Measurements from ENCODE around the gene SENP1.

SENP1 gene

DNA sequence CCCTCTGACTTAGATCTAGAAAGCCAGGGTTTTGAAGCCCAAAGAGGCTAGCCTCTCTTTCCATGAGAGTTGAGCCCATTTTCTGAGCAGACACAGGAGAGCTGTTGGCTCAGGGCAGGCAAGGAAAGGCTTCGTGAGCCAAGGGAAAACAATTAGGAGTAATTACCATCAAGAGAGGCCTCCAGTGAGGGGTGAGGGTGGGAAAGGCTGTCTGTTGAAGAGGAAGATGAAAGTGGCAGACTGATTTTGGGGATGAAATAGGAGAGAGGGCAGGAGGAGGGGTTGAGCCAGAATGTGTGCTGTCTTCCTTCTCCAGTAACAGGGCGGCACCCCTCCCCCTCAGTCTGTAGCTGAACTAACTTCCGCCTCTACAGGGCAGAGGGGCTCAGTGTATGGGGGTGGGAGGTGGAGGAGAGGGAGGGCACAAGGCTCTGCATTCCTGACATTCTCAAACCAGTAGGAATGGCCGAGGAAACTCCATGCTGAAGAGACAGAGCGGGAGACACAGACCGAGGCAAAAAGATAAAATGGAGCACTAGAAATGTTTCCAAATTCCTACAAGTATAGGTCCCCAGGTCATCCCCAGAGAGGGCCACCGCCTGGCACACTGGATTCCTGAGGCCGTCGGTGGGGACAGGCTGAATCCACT lies 68.5 kb downstream of the SENP1 start:
- Mint-ChIP-seq H3K36me3 (ENCODE audit: low read depth) (no peaks in the 10 kb centered on the region), H3K4me3 (peak overlapping the region; percentile 11 to 59 (median 13)), H3K9me3 (no peaks in the 10 kb centered on the region), H3K4me1 (peaks cover 18% of the 10 kb centered on the region), H3K27ac (peak overlapping the region; percentile 92 to 95 (median 92)), H3K27me3 (ENCODE audit: low read depth) (no peaks in the 10 kb centered on the region)
- TF ChIP-seq, protein P1, sequence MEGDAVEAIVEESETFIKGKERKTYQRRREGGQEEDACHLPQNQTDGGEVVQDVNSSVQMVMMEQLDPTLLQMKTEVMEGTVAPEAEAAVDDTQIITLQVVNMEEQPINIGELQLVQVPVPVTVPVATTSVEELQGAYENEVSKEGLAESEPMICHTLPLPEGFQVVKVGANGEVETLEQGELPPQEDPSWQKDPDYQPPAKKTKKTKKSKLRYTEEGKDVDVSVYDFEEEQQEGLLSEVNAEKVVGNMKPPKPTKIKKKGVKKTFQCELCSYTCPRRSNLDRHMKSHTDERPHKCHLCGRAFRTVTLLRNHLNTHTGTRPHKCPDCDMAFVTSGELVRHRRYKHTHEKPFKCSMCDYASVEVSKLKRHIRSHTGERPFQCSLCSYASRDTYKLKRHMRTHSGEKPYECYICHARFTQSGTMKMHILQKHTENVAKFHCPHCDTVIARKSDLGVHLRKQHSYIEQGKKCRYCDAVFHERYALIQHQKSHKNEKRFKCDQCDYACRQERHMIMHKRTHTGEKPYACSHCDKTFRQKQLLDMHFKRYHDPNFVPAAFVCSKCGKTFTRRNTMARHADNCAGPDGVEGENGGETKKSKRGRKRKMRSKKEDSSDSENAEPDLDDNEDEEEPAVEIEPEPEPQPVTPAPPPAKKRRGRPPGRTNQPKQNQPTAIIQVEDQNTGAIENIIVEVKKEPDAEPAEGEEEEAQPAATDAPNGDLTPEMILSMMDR (IDR thresholded peaks at IDR 0.05; ENCODE audit: unreplicated experiment in 3 of 3) = no peak

DNA sequence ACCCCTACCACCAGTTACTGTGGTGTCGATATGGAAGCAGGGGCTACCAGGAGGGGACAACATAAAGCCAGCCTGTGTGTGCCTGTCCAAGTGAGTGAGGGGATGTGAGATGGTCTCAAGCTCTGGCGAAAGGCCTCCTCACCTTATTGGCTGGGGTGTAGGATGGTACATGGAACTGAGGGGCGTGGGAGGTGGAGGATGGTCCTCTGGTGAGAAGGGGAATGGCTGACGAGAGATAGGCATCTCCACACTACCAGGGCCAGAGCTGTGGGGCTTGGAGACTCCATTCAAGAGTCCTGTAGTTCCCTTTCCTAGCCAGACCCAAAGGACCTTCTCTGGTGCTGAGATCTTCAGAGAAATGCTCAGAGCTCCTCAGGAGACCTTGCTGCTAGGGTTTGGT lies 69.1 kb downstream of the SENP1 start:
- Mint-ChIP-seq H3K27ac (peak overlapping the region; percentile 92 to 95 (median 92)), H3K4me3 (peak overlapping the region in 1 of 3 experiments; percentile 59), H3K36me3 (ENCODE audit: low read depth) (no peaks in the 10 kb centered on the region), H3K9me3 (no peaks in the 10 kb centered on the region), H3K4me1 (peaks cover 18% of the 10 kb centered on the region), H3K27me3 (ENCODE audit: low read depth) (no peaks in the 10 kb centered on the region)
- TF ChIP-seq, protein P1 (IDR thresholded peaks at IDR 0.05; ENCODE audit: unreplicated experiment in 3 of 3) = no peak

- no peaks in the 10 kb centered on the region for H3K9me3 Mint-ChIP-seq
- peaks cover 4% of the 10 kb centered on the region for H3K27me3 Mint-ChIP-seq (ENCODE audit: low read depth)
- H3K4me3 Mint-ChIP-seq = no peak overlapping the region
- H3K36me3 Mint-ChIP-seq (ENCODE audit: low read depth) = no peaks in the 10 kb centered on the region
- TF ChIP-seq, protein P1 (IDR thresholded peaks at IDR 0.05; ENCODE audit: unreplicated experiment in 3 of 3) = no peak
- H3K4me1 Mint-ChIP-seq = peaks cover 18% of the 10 kb centered on the region
- H3K27ac Mint-ChIP-seq = peak overlapping the region in 2 of 3 experiments; percentile 24 to 92
Observed at GRCh38 chr12:48034835-48035805, 70.8 kb downstream of the SENP1 start.

DNA sequence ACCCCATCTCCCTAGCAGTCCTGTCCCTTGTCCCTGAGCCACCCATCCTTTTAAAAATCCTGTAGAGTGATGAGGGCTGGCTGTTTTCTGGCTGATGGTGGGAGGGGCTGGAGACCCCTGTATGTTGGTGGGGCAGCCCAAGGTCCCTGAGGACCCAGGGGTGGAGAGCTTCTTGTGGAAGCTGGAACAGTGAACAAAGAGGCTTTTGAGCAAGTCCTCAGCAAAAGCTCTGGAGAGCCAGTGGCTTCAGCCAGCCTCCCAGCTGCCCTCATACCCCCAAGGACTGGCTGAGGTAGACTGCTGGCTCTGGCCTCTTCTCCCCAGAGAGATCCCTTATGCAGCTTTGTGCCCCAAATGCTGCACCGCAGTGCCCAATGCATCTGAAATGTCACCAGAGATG lies 72.4 kb downstream of the SENP1 start:
- no peak overlapping the region for H3K27ac Mint-ChIP-seq
- H3K27me3 Mint-ChIP-seq (ENCODE audit: low read depth) = peaks cover 4% of the 10 kb centered on the region
- H3K4me3 Mint-ChIP-seq = no peak overlapping the region
- peaks cover 32% of the 10 kb centered on the region for H3K4me1 Mint-ChIP-seq
- TF ChIP-seq, protein P1 (IDR thresholded peaks at IDR 0.05; ENCODE audit: unreplicated experiment in 3 of 3) = no peak
- no peaks in the 10 kb centered on the region for H3K9me3 Mint-ChIP-seq
- no peaks in the 10 kb centered on the region for H3K36me3 Mint-ChIP-seq (ENCODE audit: low read depth)

DNA sequence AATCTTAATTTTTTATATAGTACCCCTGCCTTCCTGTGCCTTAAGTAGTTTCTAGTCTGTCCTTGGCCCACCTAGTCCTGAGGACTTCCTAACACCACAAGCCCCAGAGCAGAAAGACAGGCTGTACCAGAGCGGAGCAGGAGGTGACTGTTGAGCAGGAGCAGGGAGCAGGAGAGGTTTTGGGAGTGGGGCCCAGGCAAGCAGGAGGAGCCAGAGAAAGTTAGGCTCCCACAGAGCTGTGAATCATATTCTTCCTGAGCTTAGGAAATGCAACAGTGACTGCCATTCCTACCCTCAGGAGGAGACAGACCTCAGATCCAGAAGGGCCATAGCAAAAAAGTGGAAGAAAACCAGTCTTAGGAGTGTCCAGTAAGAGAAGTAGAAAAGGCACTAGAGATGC lies 73.3 kb downstream of the SENP1 start:
- peaks cover 4% of the 10 kb centered on the region for H3K27me3 Mint-ChIP-seq (ENCODE audit: low read depth)
- no peaks in the 10 kb centered on the region for H3K9me3 Mint-ChIP-seq
- H3K4me1 Mint-ChIP-seq = peaks cover 36% of the 10 kb centered on the region
- TF ChIP-seq, protein P1 (IDR thresholded peaks at IDR 0.05; ENCODE audit: unreplicated experiment in 3 of 3) = no peak
- no peak overlapping the region for H3K4me3 Mint-ChIP-seq
- no peaks in the 10 kb centered on the region for H3K36me3 Mint-ChIP-seq (ENCODE audit: low read depth)
- H3K27ac Mint-ChIP-seq = peak overlapping the region in 1 of 3 experiments; percentile 49
